ENCODE measurements around the gene AOPEP.

AOPEP gene

GRCh38 chr9:95105519-95106287 is 379.2 kb downstream of the AOPEP start:
- no peak for DNase-seq

GRCh38 chr9:95107001-95107749 is 380.7 kb downstream of the AOPEP start:
- no peak for DNase-seq

GRCh38 chr9:95107976-95108375 is 381.5 kb downstream of the AOPEP start:
- no peak for DNase-seq

- no peak for DNase-seq
Measured at GRCh38 chr9:95108777-95109176, 382.3 kb downstream of the AOPEP start.

- DNase-seq: no peak
Measured at GRCh38 chr9:95109456-95109855, 383.0 kb downstream of the AOPEP start.

GRCh38 chr9:95110921-95111525 is 384.5 kb downstream of the AOPEP start:
- no peak for DNase-seq

- no peak for DNase-seq
Measured at GRCh38 chr9:95111716-95112115, 385.2 kb downstream of the AOPEP start.

GRCh38 chr9:95112436-95113280 is 386.2 kb downstream of the AOPEP start:
- DNase-seq: no peak

- DNase-seq: no peak
Measured at GRCh38 chr9:95115104-95115503, 388.6 kb downstream of the AOPEP start.

- DNase-seq: no peak
Measured at GRCh38 chr9:95116002-95116807, 389.7 kb downstream of the AOPEP start.

- DNase-seq: no peak
Measured at GRCh38 chr9:95116808-95117204, 390.3 kb downstream of the AOPEP start.

GRCh38 chr9:95118596-95118995 is 392.1 kb downstream of the AOPEP start:
- DNase-seq: no peak

GRCh38 chr9:95120781-95121370 is 394.4 kb downstream of the AOPEP start:
- no peak for DNase-seq

GRCh38 chr9:95124582-95125367 is 398.3 kb downstream of the AOPEP start:
- no peak for DNase-seq

- no peak for DNase-seq
Measured at GRCh38 chr9:95125652-95126051, 399.2 kb downstream of the AOPEP start.

GRCh38 chr9:95126739-95127138 is 400.2 kb downstream of the AOPEP start:
- no peak for DNase-seq

GRCh38 chr9:95127249-95128176 is 401.0 kb downstream of the AOPEP start:
- peak; percentile 28 to 46 for DNase-seq

GRCh38 chr9:95128177-95128524 is 401.7 kb downstream of the AOPEP start:
- DNase-seq: no peak

- no peak for DNase-seq
Measured at GRCh38 chr9:95129476-95130291, 403.2 kb downstream of the AOPEP start.

Measured in Kasumi-1 (cell line).